ENCODE measurements around the gene CDON.

Gene CDON

GRCh38 chr11:125999234-125999880, 63.3 kb downstream of the CDON start:
- no peak for TF ChIP-seq CTCF (IDR thresholded peaks at IDR 0.05; ENCODE audit: low read depth, low read length)

GRCh38 chr11:125998267-125998666, 64.4 kb downstream of the CDON start:
- H3K4me3 ChIP-seq (replicated peaks in 1 of 2; ENCODE audit: low read depth in 2 of 2, low read length in 2 of 2), result no peak overlapping the region
- DNase-seq (ENCODE audit: low read depth in 2 of 2), result no peak
- no peak for TF ChIP-seq CTCF (IDR thresholded peaks at IDR 0.05; ENCODE audit: low read depth, low read length)

More at GRCh38 chr11:125999234-125999880, 63.3 kb downstream of the CDON start:
- no peak overlapping the region for H3K4me3 ChIP-seq (replicated peaks in 1 of 2; ENCODE audit: low read depth in 2 of 2, low read length in 2 of 2)
- DNase-seq (ENCODE audit: low read depth in 2 of 2), result no peak

GRCh38 chr11:125995313-125995712, 67.4 kb downstream of the CDON start:
- no peak for TF ChIP-seq CTCF (IDR thresholded peaks at IDR 0.05; ENCODE audit: low read depth, low read length)
- DNase-seq (ENCODE audit: low read depth in 2 of 2), result no peak
- H3K4me3 ChIP-seq (replicated peaks in 1 of 2; ENCODE audit: low read depth in 2 of 2, low read length in 2 of 2), result no peak overlapping the region

- TF ChIP-seq CTCF (IDR thresholded peaks at IDR 0.05; ENCODE audit: low read depth, low read length), result no peak
- DNase-seq (ENCODE audit: low read depth in 2 of 2), result no peak
Measured at GRCh38 chr11:125994509-125994908, 68.2 kb downstream of the CDON start.

GRCh38 chr11:125992893-125993292, 69.8 kb downstream of the CDON start:
- no peak for TF ChIP-seq CTCF (IDR thresholded peaks at IDR 0.05; ENCODE audit: low read depth, low read length)
- DNase-seq (ENCODE audit: low read depth in 2 of 2), result no peak
- H3K4me3 ChIP-seq (replicated peaks in 1 of 2; ENCODE audit: low read depth in 2 of 2, low read length in 2 of 2), result no peak overlapping the region

More at GRCh38 chr11:125994509-125994908, 68.2 kb downstream of the CDON start:
- H3K4me3 ChIP-seq (replicated peaks in 1 of 2; ENCODE audit: low read depth in 2 of 2, low read length in 2 of 2), result no peak overlapping the region

GRCh38 chr11:125990244-125990643, 72.4 kb downstream of the CDON start:
- H3K4me3 ChIP-seq (replicated peaks in 1 of 2; ENCODE audit: low read depth in 2 of 2, low read length in 2 of 2), result no peak overlapping the region
- DNase-seq (ENCODE audit: low read depth in 2 of 2), result peak; percentile 57 to 74
- no peak for TF ChIP-seq CTCF (IDR thresholded peaks at IDR 0.05; ENCODE audit: low read depth, low read length)
